Loucy (cell line): ENCODE data around the gene BRICD5.

Experiments
- H2AFZ ChIP-seq: fragments of 200-600 bp; sonication (generic); 2 replicates; pipeline ENCODE4 v1.6.0; 2016; ENCODE audit warnings: antibody characterized with exemption, mild to moderate bottlenecking, low read length, moderate library complexity
- H3F3A ChIP-seq: fragments of 200-600 bp; 2 replicates; pipeline ENCODE4 v1.6.0; 2016; ENCODE audit warnings: antibody characterized with exemption, low read depth, mild to moderate bottlenecking
- H3K27me3 ChIP-seq: fragments of 200-600 bp; sonication (generic); 2 replicates; pipeline ENCODE4 v1.6.1; 2014; ENCODE audit warnings: low read length, mild to moderate bottlenecking; ENCODE audit not compliant: insufficient read depth, poor library complexity, severe bottlenecking
- H3K36me3 ChIP-seq: fragments of 200-600 bp; sonication (generic); 2 replicates; pipeline ENCODE4 v1.6.1; 2016; ENCODE audit warnings: low read length; ENCODE audit not compliant: insufficient read depth
- H3K4me1 ChIP-seq: fragments of 200-600 bp; sonication (generic); 2 replicates; pipeline ENCODE4 v1.5.1; 2014; ENCODE audit warnings: low read length, mild to moderate bottlenecking; ENCODE audit not compliant: insufficient read depth, poor library complexity, severe bottlenecking
- H3K4me2 ChIP-seq: fragments of 200-600 bp; sonication (generic); 2 replicates; pipeline ENCODE4 v1.6.0; 2014; ENCODE audit warnings: antibody characterized with exemption, low read length, low read depth, mild to moderate bottlenecking; ENCODE audit not compliant: poor library complexity, severe bottlenecking
- H3K4me3 ChIP-seq: fragments of 200-600 bp; sonication (generic); 2 replicates; pipeline ENCODE4 v1.5.1; 2014; ENCODE audit warnings: low read length, mild to moderate bottlenecking, mixed read lengths; ENCODE audit not compliant: poor library complexity, severe bottlenecking
- H3K79me2 ChIP-seq: fragments of 200-600 bp; sonication (generic); 2 replicates; pipeline ENCODE4 v1.6.1; 2014; ENCODE audit warnings: low read length; ENCODE audit not compliant: insufficient read depth
- H3K9ac ChIP-seq: fragments of 200-600 bp; sonication (generic); 2 replicates; pipeline ENCODE4 v1.6.0; 2014; ENCODE audit warnings: mild to moderate bottlenecking, low read depth, low read length, moderate library complexity; ENCODE audit not compliant: poor library complexity, severe bottlenecking
- H3K9me2 ChIP-seq: fragments of 200-600 bp; sonication (generic); replicated peaks from 2 replicates; pipeline ENCODE4 v1.6.1; 2016; ENCODE audit warnings: low read depth, low read length, mixed read lengths
- H3K9me3 ChIP-seq: fragments of 200-600 bp; sonication (generic); 2 replicates; pipeline ENCODE4 v1.6.1; 2014; ENCODE audit warnings: mild to moderate bottlenecking, antibody characterized with exemption, low read length, low read depth; ENCODE audit not compliant: insufficient read depth
- H4K20me1 ChIP-seq: fragments of 200-600 bp; sonication (generic); 2 replicates; pipeline ENCODE4 v1.6.0; 2014; ENCODE audit warnings: antibody characterized with exemption, low read length, mild to moderate bottlenecking; ENCODE audit not compliant: insufficient read depth, poor library complexity, severe bottlenecking
- EZH2phosphoT487 ChIP-seq: fragments of 200-600 bp; IDR thresholded peaks from 2 replicates; pipeline ENCODE4 v1.6.1; 2018; ENCODE audit warnings: antibody characterized with exemption, mild to moderate bottlenecking, moderate library complexity, borderline replicate concordance
- TF ChIP-seq, protein P1 (sequence below): fragments of 200-600 bp; sonication (generic); conservative IDR thresholded peaks from 2 replicates; pipeline ENCODE4 v1.5.1; 2014; ENCODE audit warnings: mild to moderate bottlenecking, antibody characterized with exemption, low read length

The BRICD5 gene

DNA sequence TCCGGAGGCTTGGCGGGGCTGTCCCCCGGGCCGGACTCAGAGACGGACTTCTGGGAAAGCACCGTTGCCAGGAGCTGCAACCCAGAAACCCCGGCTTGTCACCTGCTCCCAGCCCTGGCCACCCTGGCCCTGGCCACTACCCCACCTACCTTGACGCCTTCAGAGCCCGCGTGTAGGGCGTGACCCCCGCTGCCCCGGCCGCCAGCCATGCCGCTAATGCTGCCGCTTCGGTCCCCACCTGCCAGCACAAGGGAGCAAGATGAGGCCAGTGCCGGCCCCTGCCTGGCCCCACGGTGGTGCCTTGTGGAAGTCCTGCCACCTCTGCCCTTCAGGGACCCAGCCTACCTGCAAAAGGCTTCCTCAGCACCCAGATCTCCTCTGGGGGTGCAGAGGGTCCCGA is 25.7 kb downstream of the BRICD5 start:
- H3K4me1 ChIP-seq: no peaks in the 10 kb centered on the region
- H3K9ac ChIP-seq: no peak overlapping the region
- no peaks in the 10 kb centered on the region for H3K27me3 ChIP-seq
- no peaks in the 10 kb centered on the region for H3K9me3 ChIP-seq
- H3K4me3 ChIP-seq: no peak overlapping the region
- H3F3A ChIP-seq: no peaks in the 10 kb centered on the region
- no peak overlapping the region for H3K4me2 ChIP-seq
- H3K9me2 ChIP-seq: no peaks in the 10 kb centered on the region
- H4K20me1 ChIP-seq: no peaks in the 10 kb centered on the region
- H2AFZ ChIP-seq: no peak overlapping the region
- TF ChIP-seq, protein P1, sequence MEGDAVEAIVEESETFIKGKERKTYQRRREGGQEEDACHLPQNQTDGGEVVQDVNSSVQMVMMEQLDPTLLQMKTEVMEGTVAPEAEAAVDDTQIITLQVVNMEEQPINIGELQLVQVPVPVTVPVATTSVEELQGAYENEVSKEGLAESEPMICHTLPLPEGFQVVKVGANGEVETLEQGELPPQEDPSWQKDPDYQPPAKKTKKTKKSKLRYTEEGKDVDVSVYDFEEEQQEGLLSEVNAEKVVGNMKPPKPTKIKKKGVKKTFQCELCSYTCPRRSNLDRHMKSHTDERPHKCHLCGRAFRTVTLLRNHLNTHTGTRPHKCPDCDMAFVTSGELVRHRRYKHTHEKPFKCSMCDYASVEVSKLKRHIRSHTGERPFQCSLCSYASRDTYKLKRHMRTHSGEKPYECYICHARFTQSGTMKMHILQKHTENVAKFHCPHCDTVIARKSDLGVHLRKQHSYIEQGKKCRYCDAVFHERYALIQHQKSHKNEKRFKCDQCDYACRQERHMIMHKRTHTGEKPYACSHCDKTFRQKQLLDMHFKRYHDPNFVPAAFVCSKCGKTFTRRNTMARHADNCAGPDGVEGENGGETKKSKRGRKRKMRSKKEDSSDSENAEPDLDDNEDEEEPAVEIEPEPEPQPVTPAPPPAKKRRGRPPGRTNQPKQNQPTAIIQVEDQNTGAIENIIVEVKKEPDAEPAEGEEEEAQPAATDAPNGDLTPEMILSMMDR: no peak
- no peak for TF ChIP-seq EZH2phosphoT487
- no peaks in the 10 kb centered on the region for H3K36me3 ChIP-seq
- no peaks in the 10 kb centered on the region for H3K79me2 ChIP-seq

DNA sequence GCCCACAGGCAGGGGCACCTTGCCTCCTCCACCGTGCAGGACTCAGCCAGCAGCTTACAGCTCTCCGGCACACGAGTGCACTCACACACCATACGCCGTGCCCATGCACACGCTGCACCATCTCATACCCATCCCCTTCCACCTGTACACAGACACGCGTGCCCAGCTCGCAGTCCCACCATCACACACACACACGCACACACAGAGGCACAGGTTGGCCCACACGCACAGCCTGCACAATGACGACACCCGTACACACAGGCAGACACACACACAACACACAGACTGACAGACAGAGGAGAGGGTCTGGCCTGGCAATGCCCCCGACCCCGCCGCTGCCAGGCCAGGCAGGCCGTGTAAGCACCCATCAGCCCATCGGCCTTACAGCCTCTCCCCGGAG is 26.3 kb downstream of the BRICD5 start:
- Histone ChIP-seq H2AFZ (no peak overlapping the region), H3K36me3 (no peaks in the 10 kb centered on the region), H3K9me2 (no peaks in the 10 kb centered on the region), H4K20me1 (no peaks in the 10 kb centered on the region), H3K9ac (no peak overlapping the region), H3K9me3 (no peaks in the 10 kb centered on the region), H3K4me3 (no peak overlapping the region), H3K4me1 (no peaks in the 10 kb centered on the region), H3K4me2 (no peak overlapping the region), H3K27me3 (no peaks in the 10 kb centered on the region), H3F3A (no peaks in the 10 kb centered on the region), H3K79me2 (no peaks in the 10 kb centered on the region)
- TF ChIP-seq, protein P1: no peak
- no peak for TF ChIP-seq EZH2phosphoT487

DNA sequence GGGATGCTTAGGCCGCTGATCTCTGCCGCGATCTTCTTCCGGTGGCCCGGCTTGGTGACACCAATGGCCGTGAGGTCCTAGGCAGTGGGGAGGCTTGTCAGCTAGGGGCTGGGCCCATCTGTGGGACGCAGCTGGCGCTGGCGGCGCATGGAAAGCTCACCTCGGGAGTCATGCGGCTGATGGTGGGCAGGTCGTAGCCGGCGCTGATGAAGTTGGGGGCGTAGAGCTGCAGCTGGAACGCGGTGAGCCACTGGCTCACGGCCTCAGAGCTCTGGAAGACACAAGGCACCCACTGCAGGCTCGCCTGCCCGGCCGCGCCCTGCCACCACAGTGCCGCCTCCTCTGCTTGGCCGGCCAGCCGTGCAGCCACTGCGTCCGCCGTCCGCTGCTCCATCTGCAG is 27.0 kb downstream of the BRICD5 start:
- TF ChIP-seq EZH2phosphoT487: no peak
- TF ChIP-seq, protein P1: no peak
- no peaks in the 10 kb centered on the region for H4K20me1 ChIP-seq
- no peaks in the 10 kb centered on the region for H3F3A ChIP-seq
- no peak overlapping the region for H3K4me2 ChIP-seq
- no peak overlapping the region for H3K9ac ChIP-seq
- H3K4me3 ChIP-seq: no peak overlapping the region
- no peaks in the 10 kb centered on the region for H3K36me3 ChIP-seq
- H3K9me2 ChIP-seq: no peaks in the 10 kb centered on the region
- no peak overlapping the region for H2AFZ ChIP-seq
- H3K4me1 ChIP-seq: no peaks in the 10 kb centered on the region
- no peaks in the 10 kb centered on the region for H3K27me3 ChIP-seq
- no peaks in the 10 kb centered on the region for H3K9me3 ChIP-seq
- no peaks in the 10 kb centered on the region for H3K79me2 ChIP-seq
